Activated CD4-positive, CD25-positive, alpha-beta regulatory T cell treated with anti-CD3 and anti-CD28 coated beads, Interleukin-2, amount 50 U/mL, for 72 hours (primary cell): ENCODE data around the gene ATP6V1F.

Experiments used
- DNase-seq: peaks from one replicate; pipeline ENCODE4 v3.0.0; 2021

The ATP6V1F gene, protein sequence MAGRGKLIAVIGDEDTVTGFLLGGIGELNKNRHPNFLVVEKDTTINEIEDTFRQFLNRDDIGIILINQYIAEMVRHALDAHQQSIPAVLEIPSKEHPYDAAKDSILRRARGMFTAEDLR

GRCh38 chr7:128862571-128863432 lies at the start of gene ATP6V1F:
ATP6V1F (plus strand) TSS chr7:128862856; CDS start chr7:128862905, 49 bp downstream.
- DNase-seq: peak; percentile 99

DNA sequence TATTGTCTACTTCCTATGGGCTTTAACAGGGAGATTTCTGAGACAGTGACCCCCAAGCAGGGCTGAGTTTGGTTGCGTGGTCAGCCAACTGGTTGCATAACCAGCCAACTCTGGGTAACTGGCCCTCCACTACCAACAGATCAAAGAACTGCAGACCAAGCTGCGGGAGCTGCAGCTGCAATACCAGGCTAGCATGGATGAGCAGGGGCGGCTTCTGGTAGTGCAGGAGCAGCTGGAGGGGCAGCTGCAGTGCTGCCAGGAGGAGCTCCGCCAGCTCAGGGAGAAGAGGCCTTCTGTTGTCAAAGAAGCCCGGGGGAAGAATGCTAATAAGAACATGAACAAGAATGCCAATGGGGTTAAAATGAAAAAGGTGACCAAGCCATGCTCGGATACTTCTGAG lies 48.2 kb upstream of the ATP6V1F start:
- DNase-seq: no peak

DNA sequence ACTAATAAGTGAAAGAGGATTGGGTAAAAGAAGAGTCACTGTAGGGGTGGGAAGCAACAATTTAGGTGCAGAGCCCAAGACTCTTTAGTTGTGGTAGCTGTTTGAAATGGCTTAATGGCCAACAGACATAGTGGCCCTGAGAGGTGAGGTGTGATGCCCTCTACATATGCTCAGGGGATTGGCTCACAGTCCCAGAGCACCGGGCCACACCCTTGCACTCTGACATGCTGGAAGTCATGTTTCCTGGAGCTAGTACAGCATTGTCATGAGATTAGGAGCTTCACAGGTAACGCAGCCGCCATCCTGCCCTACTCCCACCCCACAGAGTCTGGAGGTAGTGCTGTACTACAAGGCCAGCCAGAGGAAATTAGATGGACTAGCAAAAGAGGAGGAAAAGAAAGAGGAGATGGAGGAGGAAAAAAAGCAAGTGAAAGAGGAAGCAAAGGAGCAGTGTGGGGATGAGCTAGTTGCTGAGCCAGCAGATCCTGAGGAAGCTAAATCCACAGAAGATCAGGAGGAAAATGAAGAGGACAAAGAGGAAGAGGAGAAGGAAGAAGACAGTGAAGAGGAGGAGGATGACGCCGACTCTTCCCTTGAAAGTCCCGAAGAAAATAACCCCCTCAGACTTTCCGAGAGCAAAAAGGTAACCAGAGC lies 47.2 kb upstream of the ATP6V1F start:
- DNase-seq: no peak

- DNase-seq: no peak
These were observed 44.0 kb upstream of the ATP6V1F start for GRCh38 chr7:128818694-128819093.

DNA sequence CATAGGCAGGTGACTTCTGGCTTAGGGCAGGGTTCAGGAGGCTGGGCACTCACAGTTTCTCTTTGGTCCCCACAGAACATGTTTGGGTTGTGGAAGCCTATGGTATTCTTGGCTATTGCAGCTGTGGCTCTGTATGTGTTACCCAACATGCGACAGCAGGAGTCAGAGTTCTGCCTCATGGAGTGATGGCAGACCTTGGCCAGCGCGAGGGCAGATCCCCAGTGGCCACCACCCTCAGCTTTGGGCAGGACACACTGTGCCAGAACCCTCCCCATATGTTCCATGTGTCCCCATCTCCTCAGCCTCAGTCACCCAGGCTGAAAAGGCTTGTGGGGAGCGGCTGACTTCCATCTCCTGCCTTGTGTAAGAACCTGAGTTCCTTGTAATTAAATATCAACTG lies 40.9 kb upstream of the ATP6V1F start:
- no peak for DNase-seq

DNA sequence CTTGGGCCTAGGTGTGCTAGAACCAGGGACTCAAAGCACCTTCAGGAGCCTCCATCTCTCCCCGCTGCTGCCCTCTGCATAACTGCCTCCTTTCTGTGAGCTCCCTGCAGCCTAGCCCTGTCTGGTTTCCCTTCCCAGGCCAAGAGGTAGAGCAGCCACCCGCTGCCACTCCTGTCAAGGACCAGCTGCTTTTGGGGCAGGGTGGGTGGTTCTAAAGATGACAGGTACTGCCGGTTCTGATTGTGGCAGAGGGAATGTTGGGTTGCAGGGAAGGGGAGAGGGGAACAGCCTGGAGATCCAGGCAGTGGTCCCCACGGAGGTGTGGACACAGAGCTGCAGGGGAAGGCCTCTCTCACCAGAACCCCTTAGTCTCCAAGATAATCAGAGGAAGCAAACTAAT lies 36.1 kb upstream of the ATP6V1F start:
- DNase-seq: no peak

GRCh38 chr7:128826916-128827247 lies 35.8 kb upstream of the ATP6V1F start:
- no peak for DNase-seq

DNA sequence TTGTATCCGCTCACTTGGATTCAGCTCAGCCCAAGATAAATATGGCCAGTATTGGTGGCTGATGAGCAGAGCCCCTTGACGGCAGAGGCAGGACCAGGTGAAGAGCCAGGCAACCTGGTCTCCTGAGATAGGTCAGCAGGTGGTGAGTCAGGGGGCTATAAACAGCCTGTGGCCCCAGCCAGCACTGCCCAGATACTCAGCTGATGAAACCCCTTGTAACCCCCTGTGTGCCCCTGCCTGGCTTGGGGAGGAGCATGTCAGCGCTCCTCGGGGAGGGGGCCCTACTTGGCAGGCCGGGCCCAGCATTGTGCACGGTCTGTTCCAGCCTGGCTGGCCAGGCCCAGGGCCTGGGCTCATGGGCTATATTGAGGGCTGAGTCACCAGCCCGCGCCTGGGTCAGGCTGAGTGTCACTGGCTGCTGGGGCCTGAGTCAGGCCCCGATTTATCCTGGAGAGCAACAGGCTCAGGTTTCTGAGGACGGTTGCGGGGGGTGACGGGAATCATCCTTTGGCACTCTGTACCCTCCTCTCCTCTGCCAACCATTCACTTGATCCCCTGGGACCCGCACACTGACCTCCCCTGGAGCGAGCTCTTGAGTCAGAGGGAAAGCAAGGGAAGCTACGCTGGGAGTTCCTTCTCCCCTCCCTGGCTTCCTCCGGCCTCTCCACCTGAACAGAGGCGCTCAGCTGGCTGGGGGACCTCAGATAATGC lies 35.3 kb upstream of the ATP6V1F start:
- no peak for DNase-seq

DNA sequence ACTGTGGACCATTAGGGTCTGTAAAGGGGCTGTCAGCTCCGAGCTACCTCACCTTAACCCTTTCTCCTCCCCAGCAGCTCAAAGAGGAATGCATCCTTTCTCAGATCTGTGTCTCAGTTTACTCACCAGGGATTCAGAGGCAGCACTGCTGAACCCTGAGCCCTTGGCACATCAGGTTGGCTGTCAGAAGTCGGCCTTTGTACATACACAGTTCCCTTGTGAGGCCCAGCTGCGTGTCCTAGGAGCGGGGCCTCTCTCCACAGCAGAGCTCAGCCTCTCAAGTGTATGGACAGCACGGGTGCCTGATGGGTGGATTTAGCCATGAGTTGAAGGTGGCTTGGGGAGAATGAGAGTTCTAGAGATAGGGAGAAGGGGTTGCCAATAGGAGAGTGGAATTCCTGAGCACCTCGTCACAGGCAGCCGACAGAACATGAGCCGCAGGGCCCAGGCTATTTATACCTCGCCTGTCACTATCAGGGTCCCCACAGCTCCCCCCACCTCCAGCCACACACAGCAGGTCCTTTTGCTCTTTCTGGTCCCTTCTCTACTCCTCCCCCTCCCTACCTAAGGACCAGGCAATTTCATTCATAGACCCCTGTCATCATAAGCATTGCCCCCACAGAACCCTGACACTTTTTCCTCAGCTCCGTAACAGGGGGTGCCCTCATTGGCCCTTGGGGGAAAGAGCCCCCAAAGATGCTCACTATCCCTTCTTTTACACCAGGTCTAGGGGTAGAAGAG lies 34.5 kb upstream of the ATP6V1F start:
- DNase-seq: no peak

DNA sequence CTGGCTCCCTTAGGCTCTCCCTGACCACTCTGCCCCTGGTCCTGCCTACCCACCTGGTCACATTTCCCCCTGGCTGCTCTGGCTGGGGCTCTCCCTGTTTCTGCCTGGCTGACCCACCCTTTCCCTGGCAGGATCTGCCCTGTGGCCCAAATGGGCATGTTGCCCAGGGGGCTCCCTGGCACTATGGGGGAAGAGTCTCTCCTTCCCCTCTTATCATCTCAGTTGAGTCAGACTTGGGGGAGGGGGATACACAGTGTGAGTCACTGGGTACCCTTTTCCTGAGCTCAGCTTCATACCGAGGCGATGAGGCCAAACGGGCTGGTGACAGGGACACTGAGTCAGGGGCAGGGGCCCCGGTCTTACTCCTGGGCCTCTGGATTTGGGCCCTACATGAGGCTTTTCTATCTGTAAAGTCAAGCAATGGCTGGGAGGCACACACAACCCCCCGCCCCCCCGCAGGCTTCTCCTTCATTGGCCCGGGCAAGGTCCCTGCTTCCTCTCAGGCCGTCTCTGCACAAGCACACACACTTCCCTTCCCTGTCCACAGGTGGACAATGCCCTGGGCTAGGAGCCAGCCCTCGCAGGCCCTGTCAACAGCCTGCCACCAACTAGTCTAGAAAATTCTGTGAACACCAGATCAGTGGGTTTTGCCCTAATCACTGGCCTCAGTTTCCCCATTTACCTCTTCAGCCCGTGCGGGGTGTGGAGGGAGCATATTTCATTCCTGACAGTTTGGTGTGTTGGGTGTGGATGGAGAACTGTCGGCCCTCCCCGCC lies 33.1 kb upstream of the ATP6V1F start:
- DNase-seq: no peak

DNA sequence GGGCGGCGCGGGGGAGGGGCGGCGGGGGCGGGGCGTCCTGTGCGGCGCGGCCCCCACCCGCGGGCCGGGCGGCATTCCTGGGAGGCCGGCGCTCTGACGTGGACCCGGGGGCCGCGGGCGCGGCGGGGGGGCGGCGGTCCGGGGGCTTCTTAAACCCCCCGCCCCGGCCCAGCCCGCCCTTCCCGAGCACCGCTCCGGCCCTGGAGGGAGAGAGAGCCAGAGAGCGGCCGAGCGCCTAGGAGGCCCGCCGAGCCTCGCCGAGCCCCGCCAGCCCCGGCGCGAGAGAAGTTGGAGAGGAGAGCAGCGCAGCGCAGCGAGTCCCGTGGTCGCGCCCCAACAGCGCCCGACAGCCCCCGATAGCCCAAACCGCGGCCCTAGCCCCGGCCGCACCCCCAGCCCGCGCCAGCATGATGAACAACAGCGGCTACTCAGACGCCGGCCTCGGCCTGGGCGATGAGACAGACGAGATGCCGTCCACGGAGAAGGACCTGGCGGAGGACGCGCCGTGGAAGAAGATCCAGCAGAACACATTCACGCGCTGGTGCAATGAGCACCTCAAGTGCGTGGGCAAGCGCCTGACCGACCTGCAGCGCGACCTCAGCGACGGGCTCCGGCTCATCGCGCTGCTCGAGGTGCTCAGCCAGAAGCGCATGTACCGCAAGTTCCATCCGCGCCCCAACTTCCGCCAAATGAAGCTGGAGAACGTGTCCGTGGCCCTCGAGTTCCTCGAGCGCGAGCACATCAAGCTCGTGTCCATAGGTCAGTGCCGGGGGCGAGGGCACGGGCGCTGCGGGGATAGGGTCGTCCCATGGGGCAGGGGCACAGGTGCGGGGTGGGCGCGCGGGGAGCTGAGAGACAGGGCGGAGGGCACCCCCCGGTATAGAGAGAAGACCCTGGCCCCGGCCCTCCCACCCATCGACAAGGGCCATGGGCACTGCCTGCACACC lies 32.2 kb upstream of the ATP6V1F start, which contains the start of gene FLNC:
Gene FLNC (plus strand): TSS at position 176 of the 947 bp plus-strand sequence. CDS start 232 bp downstream, at position 408.
- DNase-seq: no peak

DNA sequence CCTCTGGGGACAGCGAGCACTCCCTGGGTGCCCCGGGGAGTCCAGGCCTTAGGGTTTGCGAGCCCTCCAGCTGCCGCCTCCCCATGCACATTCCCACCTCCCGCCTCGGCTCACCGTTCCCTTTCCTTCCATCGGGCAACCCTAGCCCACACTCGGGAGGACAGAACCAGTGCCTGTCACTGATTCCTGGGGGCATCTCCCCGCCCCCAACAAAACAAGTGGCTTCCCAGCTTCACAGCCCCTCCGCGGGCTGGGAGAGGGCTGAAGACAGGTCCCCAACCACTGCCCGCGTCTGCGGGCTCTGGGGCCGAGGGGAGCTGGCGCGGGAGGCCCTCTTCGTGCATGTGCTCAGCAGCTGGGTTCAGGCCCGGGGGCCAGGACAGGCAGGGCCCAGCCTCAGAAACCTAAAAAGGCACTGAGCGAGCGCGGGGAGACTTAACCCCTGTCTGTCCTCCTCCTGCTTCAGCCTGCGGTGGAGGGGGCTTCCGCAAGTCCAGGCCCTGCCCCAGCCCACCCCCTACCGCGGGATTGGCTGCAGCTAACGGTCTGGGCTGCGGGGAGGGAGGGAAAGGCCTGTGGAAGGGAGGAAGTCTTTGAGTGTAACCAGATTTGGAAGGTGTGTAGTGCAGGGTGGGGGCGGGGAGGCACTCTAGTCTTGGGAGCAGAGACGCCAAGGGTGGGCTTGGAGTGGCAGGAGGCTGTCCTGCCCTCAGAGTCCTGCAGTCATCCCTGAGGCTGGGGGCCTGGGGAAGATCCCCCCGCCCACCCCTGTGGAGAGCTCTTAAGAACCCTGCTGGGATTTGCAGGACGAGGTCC lies 31.3 kb upstream of the ATP6V1F start:
- no peak for DNase-seq

DNA sequence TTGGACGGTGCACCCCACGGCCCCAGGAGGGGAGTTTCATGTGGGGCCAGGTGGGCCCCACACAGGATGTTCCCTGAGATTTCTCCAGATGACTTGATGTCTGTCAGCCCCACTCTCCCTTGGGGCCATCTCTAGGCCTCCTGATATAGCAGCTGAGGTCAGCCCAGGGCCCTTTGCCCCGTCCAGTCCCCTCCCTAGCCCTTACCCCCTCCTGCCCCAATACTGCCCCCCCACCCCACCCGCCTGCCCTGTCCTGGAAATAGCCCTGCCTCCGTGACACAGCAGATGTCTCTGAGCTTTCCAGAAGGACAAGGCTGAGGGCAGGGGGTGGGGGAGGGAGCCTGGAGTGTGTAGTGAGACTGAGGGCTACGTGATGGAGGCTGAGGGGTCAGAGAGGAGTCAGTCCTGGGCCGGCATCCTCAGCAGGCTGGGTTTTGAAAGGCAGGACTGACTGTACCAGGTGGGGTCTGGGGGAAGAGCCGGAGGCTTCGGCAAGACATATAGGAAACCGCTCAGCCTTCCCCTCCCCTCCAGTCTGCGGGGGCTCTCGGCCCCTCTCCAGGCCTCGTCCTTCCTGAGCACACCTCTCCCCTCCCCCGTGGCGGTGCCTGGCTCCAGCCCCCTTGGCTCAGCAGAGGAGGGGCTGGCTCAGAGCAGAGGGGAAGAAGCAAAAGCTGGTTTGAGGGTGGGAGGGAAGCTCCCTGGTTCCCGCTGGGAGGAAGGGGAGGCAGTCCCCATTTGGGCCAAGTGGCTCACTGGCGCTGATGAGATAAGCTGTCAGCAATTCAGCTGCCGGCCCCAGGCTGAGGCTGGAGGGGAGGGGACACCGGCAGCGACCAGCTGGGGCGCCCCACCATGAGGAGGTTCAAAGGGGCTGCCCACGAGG lies 30.4 kb upstream of the ATP6V1F start:
- DNase-seq: no peak

DNA sequence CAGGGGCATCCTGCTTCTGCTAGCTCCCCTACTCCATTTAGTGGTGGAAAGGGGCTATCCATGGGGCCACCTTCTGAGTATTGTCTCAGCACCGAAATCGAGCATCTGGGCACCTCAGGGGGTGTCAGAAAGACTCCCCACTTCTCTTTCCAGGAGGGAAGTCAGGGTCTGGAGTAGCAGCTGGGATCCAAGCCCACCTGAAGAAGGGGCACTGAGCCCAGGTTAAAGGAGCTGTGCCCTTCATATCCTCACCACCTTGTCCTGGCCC lies 29.8 kb upstream of the ATP6V1F start:
- no peak for DNase-seq

DNA sequence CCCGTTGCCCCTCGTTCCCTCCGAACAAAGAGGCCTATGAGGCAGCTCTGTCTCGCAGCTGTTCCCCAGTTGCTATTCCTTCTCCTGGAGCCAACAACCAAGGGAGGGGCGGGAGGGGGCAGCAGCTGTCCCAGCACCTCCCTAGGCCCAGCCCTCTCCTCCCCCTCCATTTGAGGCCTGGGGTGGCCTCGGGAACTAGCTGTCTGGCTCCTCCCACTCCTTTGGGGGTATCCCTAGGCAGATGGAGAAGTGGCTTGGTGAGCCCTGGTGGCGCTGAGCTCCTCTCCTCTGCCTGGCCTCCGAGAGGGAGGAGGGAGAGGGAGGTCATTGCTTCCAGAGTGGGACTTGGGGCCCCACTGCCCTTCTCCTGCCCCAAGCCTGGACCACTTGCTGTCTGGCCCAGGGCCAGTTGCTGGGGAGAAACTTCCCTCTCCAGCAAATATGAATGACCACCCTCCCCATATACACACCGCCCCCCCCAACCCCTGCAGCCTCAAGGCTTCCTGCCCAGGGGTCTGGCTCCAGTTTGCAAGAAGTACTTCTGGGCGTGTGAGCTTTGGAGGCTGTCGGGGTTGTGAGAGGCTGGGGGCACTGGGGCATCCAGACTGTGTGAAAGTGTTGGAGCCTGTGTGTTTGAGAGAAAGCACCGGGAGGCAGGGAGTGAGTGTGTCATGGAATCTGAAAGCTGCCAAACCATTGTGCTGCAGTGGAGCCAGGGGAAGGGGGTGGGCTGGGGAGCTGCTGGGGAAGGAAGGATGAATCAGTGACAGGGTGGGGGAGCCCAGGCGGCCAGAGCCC lies 29.3 kb upstream of the ATP6V1F start:
- DNase-seq: no peak

- DNase-seq: no peak
These were observed 28.7 kb upstream of the ATP6V1F start for GRCh38 chr7:128833946-128834325.

- no peak for DNase-seq
These were observed 27.4 kb upstream of the ATP6V1F start for GRCh38 chr7:128835231-128835751.
